Thyroid gland (tissue), 4 donors: ENCODE data around the gene FKBP3. TPM values are rescaled to one million over a fixed set of nuclear protein-coding genes. Genes with fewer than 3 reads are reported as not detected.

Experiments
- DNase-seq, 2 donors: peaks; one replicate each; pipeline ENCODE4 v3.0.0-alpha.2; 2019
- H3K27ac ChIP-seq, 3 donors: fragments of 200-600 bp; sonication (generic); 1 replicate in 2 of 3; 2 replicates in 1 of 3; pipeline ENCODE4 v1.5.1; 2016 to 2019; ENCODE audit warnings: mild to moderate bottlenecking in 1 of 3, moderate library complexity in 1 of 3
- H3K27me3 ChIP-seq: fragments of 200-600 bp; sonication (generic); one replicate; pipeline ENCODE4 v1.5.1; 2019
- H3K36me3 ChIP-seq, 2 donors: fragments of 200-600 bp; sonication (generic); one replicate each; pipeline ENCODE4 v1.5.1; 2016 to 2019
- H3K4me1 ChIP-seq, 2 donors: fragments of 200-600 bp; sonication (generic); one replicate each; pipeline ENCODE4 v1.5.1; 2017 to 2019
- H3K4me3 ChIP-seq, 3 donors: fragments of 200-600 bp; sonication (generic); replicated peaks in 1 of 3; 1 replicate in 2 of 3; 2 replicates in 1 of 3; pipeline ENCODE4 v1.5.1; 2016; ENCODE audit warnings: mild to moderate bottlenecking in 1 of 3
- H3K9me3 ChIP-seq: fragments of 200-600 bp; sonication (generic); one replicate; pipeline ENCODE4 v1.5.1; 2017
- CTCF ChIP-seq, 6 experiments: fragments of 200-600 bp in 3 of 6; fragments of 450-650 bp in 3 of 6; sonication (generic) in 3 of 6; IDR thresholded peaks; one replicate each; pipeline ENCODE4 v1.5.1; 2016 to 2019; ENCODE audit warnings: antibody characterized with exemption in 6 of 6, mild to moderate bottlenecking in 2 of 6, inconsistent platforms in 1 of 6, moderate library complexity in 1 of 6
- POLR2A ChIP-seq, 2 donors: fragments of 450-650 bp; IDR thresholded peaks; one replicate each; pipeline ENCODE4 v1.6.1; 2017; ENCODE audit warnings: antibody characterized with exemption in 2 of 2, mild to moderate bottlenecking in 2 of 2, moderate library complexity in 1 of 2
- WGBS, 2 donors: methylation state at CpG; one replicate each; pipeline ENCODE4 v1.1.5; 2017; 5-methylcytosine and 5-hydroxymethylcytosine counted together
- intact Hi-C: fragments of 100-400 bp; cut with DNase I; formaldehyde crosslinking; loops from one replicate; pipeline ENCODE4 v1.15.1; 2023
- total RNA-seq, 4 donors: library from RNA; depleted of rRNA; stranded (reverse); fragments of >200 nt; gene quantifications; one replicate each; pipeline ENCODE4 v1.2.3, GENCODE V29; 2016

FKBP3 gene
- total RNA-seq, 4 donors from 2014 or later = 12.3 to 45.1 (median 40.9) TPM

GRCh38 chr14:45118594-45118993 is 15.7 kb downstream of the FKBP3 start:
- Histone ChIP-seq H3K27ac (no peak overlapping the region), H3K4me1 (no peaks in the 10 kb centered on the region), H3K4me3 (no peak overlapping the region), H3K9me3 (no peaks in the 10 kb centered on the region), H3K36me3 (peaks cover 45 to 59% of the 10 kb centered on the region in 2 donors), H3K27me3 (no peaks in the 10 kb centered on the region)
- 93 to 94% methylated on average over 6 of the region's 6 CpGs for WGBS, 2 donors
- intact Hi-C loops = no loop called here
- no peak for DNase-seq
- TF ChIP-seq POLR2A (IDR thresholded peaks at IDR 0.05) (no peak), CTCF (IDR thresholded peaks at IDR 0.05) (no peak)

GRCh38 chr14:45114327-45114726 is 20.0 kb downstream of the FKBP3 start:
- Histone ChIP-seq H3K4me3 (no peak overlapping the region), H3K9me3 (no peaks in the 10 kb centered on the region), H3K4me1 (no peaks in the 10 kb centered on the region), H3K27me3 (no peaks in the 10 kb centered on the region), H3K36me3 (peaks cover 47 to 50% of the 10 kb centered on the region in 2 donors), H3K27ac (no peak overlapping the region)
- WGBS, 2 donors = 85 to 86% methylated on average over 3 of the region's 3 CpGs
- intact Hi-C loops = no loop called here
- no peak for DNase-seq
- no peak for TF ChIP-seq POLR2A (IDR thresholded peaks at IDR 0.05)
- no peak for TF ChIP-seq CTCF (IDR thresholded peaks at IDR 0.05)

GRCh38 chr14:45112896-45113781 is 21.1 kb downstream of the FKBP3 start:
- Histone ChIP-seq H3K4me3 (no peak overlapping the region), H3K27me3 (no peaks in the 10 kb centered on the region), H3K4me1 (no peaks in the 10 kb centered on the region), H3K9me3 (no peaks in the 10 kb centered on the region), H3K27ac (no peak overlapping the region), H3K36me3 (peaks cover 44% of the 10 kb centered on the region in 2 donors)
- intact Hi-C loops = no loop called here
- DNase-seq = no peak
- no peak for TF ChIP-seq POLR2A (IDR thresholded peaks at IDR 0.05)
- TF ChIP-seq CTCF (IDR thresholded peaks at IDR 0.05) = no peak
- 92 to 94% methylated on average over 6 of the region's 6 CpGs for WGBS, 2 donors

GRCh38 chr14:45104561-45104960 is 29.7 kb downstream of the FKBP3 start:
- intact Hi-C loops = no loop called here
- Histone ChIP-seq H3K27ac (no peak overlapping the region), H3K4me3 (no peak overlapping the region), H3K4me1 (no peaks in the 10 kb centered on the region), H3K27me3 (no peaks in the 10 kb centered on the region), H3K9me3 (no peaks in the 10 kb centered on the region), H3K36me3 (peaks cover 1 to 20% of the 10 kb centered on the region in 2 donors)
- WGBS, 2 donors = 97% methylated on average over 1 of the region's 1 CpG
- no peak for TF ChIP-seq CTCF (IDR thresholded peaks at IDR 0.05)
- TF ChIP-seq POLR2A (IDR thresholded peaks at IDR 0.05) = no peak
- DNase-seq = no peak

- H3K9me3 ChIP-seq = no peaks in the 10 kb centered on the region
- H3K4me1 ChIP-seq = no peaks in the 10 kb centered on the region
- TF ChIP-seq POLR2A (IDR thresholded peaks at IDR 0.05) (no peak), CTCF (IDR thresholded peaks at IDR 0.05) (no peak)
- no peak overlapping the region for H3K27ac ChIP-seq
- intact Hi-C loops = no loop called here
- H3K4me3 ChIP-seq = no peak overlapping the region
- H3K36me3 ChIP-seq = peaks cover 0 to 14% of the 10 kb centered on the region in 2 donors
- no peaks in the 10 kb centered on the region for H3K27me3 ChIP-seq
- DNase-seq = no peak
Observed at GRCh38 chr14:45103806-45104205, 30.5 kb downstream of the FKBP3 start.
